ENCODE results near the gene MEIOB.

The MEIOB gene

GRCh38 chr16:1912215-1912543 lies 40.2 kb upstream of the MEIOB start:
- H3K4me3 ChIP-seq (ENCODE audit: low read depth, low read length), result no peak overlapping the region
- no peak for DNase-seq (ENCODE audit: low read depth)
- TF ChIP-seq CTCF (IDR thresholded peaks at IDR 0.05; ENCODE audit: low read depth, low read length, missing control alignments), result no peak

GRCh38 chr16:1911467-1912214 lies 39.7 kb upstream of the MEIOB start:
- DNase-seq (ENCODE audit: low read depth), result no peak
- TF ChIP-seq CTCF (IDR thresholded peaks at IDR 0.05; ENCODE audit: low read depth, low read length, missing control alignments), result no peak
- H3K4me3 ChIP-seq (ENCODE audit: low read depth, low read length), result no peak overlapping the region

GRCh38 chr16:1909561-1910231 lies 37.7 kb upstream of the MEIOB start:
- no peak for DNase-seq (ENCODE audit: low read depth)
- H3K4me3 ChIP-seq (ENCODE audit: low read depth, low read length), result no peak overlapping the region
- no peak for TF ChIP-seq CTCF (IDR thresholded peaks at IDR 0.05; ENCODE audit: low read depth, low read length, missing control alignments)

GRCh38 chr16:1908983-1909382 lies 37.0 kb upstream of the MEIOB start:
- DNase-seq (ENCODE audit: low read depth), result no peak
- no peak for TF ChIP-seq CTCF (IDR thresholded peaks at IDR 0.05; ENCODE audit: low read depth, low read length, missing control alignments)
- H3K4me3 ChIP-seq (ENCODE audit: low read depth, low read length), result no peak overlapping the region

GRCh38 chr16:1908184-1908583 lies 36.2 kb upstream of the MEIOB start:
- no peak for TF ChIP-seq CTCF (IDR thresholded peaks at IDR 0.05; ENCODE audit: low read depth, low read length, missing control alignments)
- DNase-seq (ENCODE audit: low read depth), result no peak
- no peak overlapping the region for H3K4me3 ChIP-seq (ENCODE audit: low read depth, low read length)

GRCh38 chr16:1907226-1907860 lies 35.4 kb upstream of the MEIOB start:
- no peak for DNase-seq (ENCODE audit: low read depth)
- no peak for TF ChIP-seq CTCF (IDR thresholded peaks at IDR 0.05; ENCODE audit: low read depth, low read length, missing control alignments)
- no peak overlapping the region for H3K4me3 ChIP-seq (ENCODE audit: low read depth, low read length)
